Neutrophil (primary cell): ENCODE results near the gene C5orf47.

ENCODE experiments used
- H3K27ac ChIP-seq: fragments of 200-600 bp; sonication (generic); 2 replicates; pipeline ENCODE4 v1.5.1; 2016; ENCODE audit warnings: mild to moderate bottlenecking, moderate library complexity
- H3K27me3 ChIP-seq: fragments of 200-600 bp; sonication (generic); 2 replicates; pipeline ENCODE4 v1.6.0; 2016; ENCODE audit warnings: mild to moderate bottlenecking
- H3K36me3 ChIP-seq: fragments of 200-600 bp; sonication (generic); 2 replicates; pipeline ENCODE4 v1.5.1; 2017
- H3K4me1 ChIP-seq, 2 experiments: fragments of 200-600 bp in 1 of 2; sonication (generic) in 1 of 2; 1 replicate in 1 of 2; 2 replicates in 1 of 2; pipeline versions ENCODE4 v1.5.1 to v1.6.1; 2013 to 2016; ENCODE audit warnings: low read depth in 1 of 2, low read length in 1 of 2, mild to moderate bottlenecking in 1 of 2, moderate library complexity in 1 of 2; ENCODE audit not compliant: control insufficient read depth in 1 of 2, insufficient read depth in 1 of 2
- H3K4me3 ChIP-seq, 2 experiments: fragments of 200-600 bp in 1 of 2; sonication (generic) in 1 of 2; 1 replicate in 1 of 2; 2 replicates in 1 of 2; pipeline ENCODE4 v1.5.1; 2013 to 2016; ENCODE audit warnings: low read depth in 1 of 2, low read length in 1 of 2, mild to moderate bottlenecking in 1 of 2, moderate library complexity in 1 of 2
- H3K9me3 ChIP-seq: fragments of 200-600 bp; sonication (generic); 2 replicates; pipeline ENCODE4 v1.5.1; 2016
- CTCF ChIP-seq: fragments of 200-600 bp; sonication (generic); IDR thresholded peaks from 2 replicates; pipeline ENCODE4 v1.5.1; 2016; ENCODE audit warnings: antibody characterized with exemption

C5orf47 gene

GRCh38 chr5:173960986-173961385 is 28.0 kb upstream of the C5orf47 start:
- H3K27ac ChIP-seq = peak overlapping the region; percentile 5
- H3K4me3 ChIP-seq = no peak overlapping the region
- no peak for TF ChIP-seq CTCF
- peaks cover 0 to 5% of the 10 kb centered on the region in 2 experiments for H3K4me1 ChIP-seq
- no peaks in the 10 kb centered on the region for H3K27me3 ChIP-seq
- H3K36me3 ChIP-seq = peaks cover 51% of the 10 kb centered on the region
- no peaks in the 10 kb centered on the region for H3K9me3 ChIP-seq

DNA sequence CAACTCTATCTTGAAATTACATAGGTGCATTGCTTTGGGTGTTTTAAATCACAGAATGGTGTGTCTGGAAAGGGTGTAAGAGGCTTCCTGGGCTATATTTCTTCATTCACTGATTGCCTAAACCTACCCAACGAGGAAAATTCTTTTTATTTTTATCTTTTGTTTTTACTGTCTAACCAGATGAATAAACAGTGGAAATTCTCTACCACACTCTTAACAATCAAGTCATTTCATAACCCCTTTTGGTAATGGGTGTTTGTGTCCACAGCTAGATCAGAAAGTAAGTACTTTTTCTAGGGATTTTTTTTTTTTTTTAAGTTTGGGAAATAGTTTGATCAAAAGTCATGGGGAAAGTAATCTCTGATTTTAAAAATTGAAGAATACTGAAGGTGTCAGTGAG is 27.6 kb upstream of the C5orf47 start:
- H3K9me3 ChIP-seq = no peaks in the 10 kb centered on the region
- no peak overlapping the region for H3K27ac ChIP-seq
- no peak overlapping the region for H3K4me3 ChIP-seq
- no peak for TF ChIP-seq CTCF
- H3K36me3 ChIP-seq = peaks cover 47% of the 10 kb centered on the region
- H3K27me3 ChIP-seq = no peaks in the 10 kb centered on the region
- peaks cover 0 to 5% of the 10 kb centered on the region in 2 experiments for H3K4me1 ChIP-seq

GRCh38 chr5:173962436-173962972 is 26.5 kb upstream of the C5orf47 start:
- Histone ChIP-seq H3K4me3 (no peak overlapping the region), H3K27me3 (no peaks in the 10 kb centered on the region), H3K4me1 (peaks cover 0 to 5% of the 10 kb centered on the region in 2 experiments), H3K9me3 (no peaks in the 10 kb centered on the region), H3K27ac (peak overlapping the region; percentile 16), H3K36me3 (peaks cover 36% of the 10 kb centered on the region)
- no peak for TF ChIP-seq CTCF

DNA sequence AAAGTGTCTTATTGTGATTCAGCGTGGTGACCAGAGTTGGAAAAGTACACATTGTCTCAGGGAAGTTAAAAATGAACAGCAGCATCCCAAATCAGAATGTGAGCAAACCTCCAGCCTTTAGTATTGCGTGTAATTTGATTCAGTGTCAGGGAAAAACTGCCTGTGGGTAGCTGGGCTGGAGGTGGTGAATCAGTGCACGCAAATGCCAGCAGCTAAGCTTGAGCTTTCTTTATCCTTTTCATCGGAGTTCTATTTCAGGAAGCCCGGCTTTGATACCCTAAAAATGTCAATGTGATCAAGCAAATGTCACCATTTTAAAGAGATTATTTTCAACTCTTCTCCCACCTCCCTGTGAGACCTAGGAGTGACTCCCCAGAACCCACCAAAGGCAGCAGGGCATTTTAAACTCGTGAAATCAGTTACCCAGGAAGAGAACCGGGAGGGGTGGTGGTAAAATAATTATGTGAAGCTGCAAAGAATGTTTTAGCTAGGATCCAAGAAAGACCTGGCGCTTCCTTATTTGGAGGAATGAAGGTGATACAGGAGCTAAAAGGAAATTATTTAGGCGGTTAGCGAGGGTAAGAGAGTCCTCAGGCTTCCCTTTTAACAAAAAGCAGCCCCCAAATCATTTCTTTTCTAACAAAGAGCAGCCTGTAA is 25.7 kb upstream of the C5orf47 start:
- TF ChIP-seq CTCF = no peak
- Histone ChIP-seq H3K9me3 (no peaks in the 10 kb centered on the region), H3K27me3 (no peaks in the 10 kb centered on the region), H3K27ac (no peak overlapping the region), H3K4me1 (peaks cover 0 to 5% of the 10 kb centered on the region in 2 experiments), H3K4me3 (no peak overlapping the region), H3K36me3 (peaks cover 28% of the 10 kb centered on the region)

GRCh38 chr5:173963867-173964441 is 25.0 kb upstream of the C5orf47 start:
- peaks cover 0 to 5% of the 10 kb centered on the region in 2 experiments for H3K4me1 ChIP-seq
- no peaks in the 10 kb centered on the region for H3K27me3 ChIP-seq
- no peak for TF ChIP-seq CTCF
- no peak overlapping the region for H3K4me3 ChIP-seq
- peaks cover 21% of the 10 kb centered on the region for H3K36me3 ChIP-seq
- H3K9me3 ChIP-seq = no peaks in the 10 kb centered on the region
- H3K27ac ChIP-seq = no peak overlapping the region
